Neutrophil (primary cell): ENCODE data around the gene RPS19.

Experiments
- H3K27ac ChIP-seq: fragments of 200-600 bp; sonication (generic); 2 replicates; pipeline ENCODE4 v1.5.1; 2016; ENCODE audit warnings: mild to moderate bottlenecking, moderate library complexity
- H3K27me3 ChIP-seq: fragments of 200-600 bp; sonication (generic); 2 replicates; pipeline ENCODE4 v1.6.0; 2016; ENCODE audit warnings: mild to moderate bottlenecking
- H3K36me3 ChIP-seq: fragments of 200-600 bp; sonication (generic); 2 replicates; pipeline ENCODE4 v1.5.1; 2017
- H3K4me1 ChIP-seq, 2 experiments: fragments of 200-600 bp in 1 of 2; sonication (generic) in 1 of 2; 1 replicate in 1 of 2; 2 replicates in 1 of 2; pipeline versions ENCODE4 v1.5.1 to v1.6.1; 2013 to 2016; ENCODE audit warnings: low read depth in 1 of 2, low read length in 1 of 2, mild to moderate bottlenecking in 1 of 2, moderate library complexity in 1 of 2; ENCODE audit not compliant: control insufficient read depth in 1 of 2, insufficient read depth in 1 of 2
- H3K4me3 ChIP-seq, 2 experiments: fragments of 200-600 bp in 1 of 2; sonication (generic) in 1 of 2; 1 replicate in 1 of 2; 2 replicates in 1 of 2; pipeline ENCODE4 v1.5.1; 2013 to 2016; ENCODE audit warnings: low read depth in 1 of 2, low read length in 1 of 2, mild to moderate bottlenecking in 1 of 2, moderate library complexity in 1 of 2
- H3K9me3 ChIP-seq: fragments of 200-600 bp; sonication (generic); 2 replicates; pipeline ENCODE4 v1.5.1; 2016
- CTCF ChIP-seq: fragments of 200-600 bp; sonication (generic); IDR thresholded peaks from 2 replicates; pipeline ENCODE4 v1.5.1; 2016; ENCODE audit warnings: antibody characterized with exemption

The RPS19 gene

GRCh38 chr19:41904118-41904870 lies 44.2 kb downstream of the RPS19 start:
- Histone ChIP-seq H3K9me3 (no peaks in the 10 kb centered on the region), H3K36me3 (peaks cover 100% of the 10 kb centered on the region), H3K4me1 (no peaks in the 10 kb centered on the region), H3K4me3 (no peak overlapping the region), H3K27ac (no peak overlapping the region), H3K27me3 (no peaks in the 10 kb centered on the region)
- no peak for TF ChIP-seq CTCF

GRCh38 chr19:41905273-41906002 lies 45.4 kb downstream of the RPS19 start:
- no peak for TF ChIP-seq CTCF
- H3K4me1 ChIP-seq = no peaks in the 10 kb centered on the region
- peaks cover under 1% of the 10 kb centered on the region for H3K27me3 ChIP-seq
- no peaks in the 10 kb centered on the region for H3K9me3 ChIP-seq
- H3K4me3 ChIP-seq = no peak overlapping the region
- H3K36me3 ChIP-seq = peaks cover 91% of the 10 kb centered on the region
- H3K27ac ChIP-seq = no peak overlapping the region

GRCh38 chr19:41906271-41906670 lies 46.2 kb downstream of the RPS19 start:
- TF ChIP-seq CTCF = no peak
- Histone ChIP-seq H3K36me3 (peaks cover 83% of the 10 kb centered on the region), H3K4me3 (no peak overlapping the region), H3K9me3 (no peaks in the 10 kb centered on the region), H3K27ac (no peak overlapping the region), H3K27me3 (peaks cover 9% of the 10 kb centered on the region), H3K4me1 (no peaks in the 10 kb centered on the region)

DNA sequence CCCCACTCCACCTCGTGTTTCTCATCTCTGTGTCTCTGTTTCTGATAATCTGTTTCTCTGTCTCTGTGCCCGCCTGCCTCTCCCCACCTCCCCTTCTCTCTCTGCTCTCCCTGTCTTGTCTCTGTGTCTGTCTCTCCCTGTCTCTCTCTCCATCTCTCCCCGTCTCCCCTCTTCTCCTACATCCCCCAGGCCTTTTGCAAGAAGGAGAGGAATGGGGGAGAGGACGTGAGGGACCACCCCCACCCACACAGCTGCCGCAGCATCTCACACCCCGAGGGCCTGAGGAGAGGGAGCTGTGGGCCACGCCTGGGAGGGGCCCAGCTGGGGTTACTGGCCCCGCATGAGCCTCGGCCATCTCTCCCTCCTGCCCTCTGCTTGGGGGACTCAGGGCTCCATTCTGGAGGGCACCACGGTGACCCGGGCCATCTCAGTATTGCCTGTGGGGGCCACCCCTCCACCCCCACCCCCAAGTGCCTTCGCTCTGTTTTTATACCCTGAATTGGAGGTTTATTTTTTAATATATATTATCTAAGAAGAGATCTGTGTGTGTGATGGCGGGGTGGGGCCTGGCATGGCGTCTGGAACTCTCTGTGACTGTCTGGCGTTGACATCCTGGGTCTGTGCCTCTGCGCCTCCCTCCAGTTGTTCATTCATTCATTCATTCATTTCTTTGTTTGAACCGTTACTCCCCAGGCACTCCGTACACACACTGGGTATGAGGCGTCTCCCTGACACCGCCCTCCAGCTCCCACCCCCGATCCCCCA lies 47.0 kb downstream of the RPS19 start:
- no peak overlapping the region for H3K27ac ChIP-seq
- TF ChIP-seq CTCF = no peak
- H3K27me3 ChIP-seq = peaks cover 17% of the 10 kb centered on the region
- H3K4me3 ChIP-seq = no peak overlapping the region
- H3K36me3 ChIP-seq = peaks cover 74% of the 10 kb centered on the region
- no peaks in the 10 kb centered on the region for H3K9me3 ChIP-seq
- H3K4me1 ChIP-seq = no peaks in the 10 kb centered on the region

DNA sequence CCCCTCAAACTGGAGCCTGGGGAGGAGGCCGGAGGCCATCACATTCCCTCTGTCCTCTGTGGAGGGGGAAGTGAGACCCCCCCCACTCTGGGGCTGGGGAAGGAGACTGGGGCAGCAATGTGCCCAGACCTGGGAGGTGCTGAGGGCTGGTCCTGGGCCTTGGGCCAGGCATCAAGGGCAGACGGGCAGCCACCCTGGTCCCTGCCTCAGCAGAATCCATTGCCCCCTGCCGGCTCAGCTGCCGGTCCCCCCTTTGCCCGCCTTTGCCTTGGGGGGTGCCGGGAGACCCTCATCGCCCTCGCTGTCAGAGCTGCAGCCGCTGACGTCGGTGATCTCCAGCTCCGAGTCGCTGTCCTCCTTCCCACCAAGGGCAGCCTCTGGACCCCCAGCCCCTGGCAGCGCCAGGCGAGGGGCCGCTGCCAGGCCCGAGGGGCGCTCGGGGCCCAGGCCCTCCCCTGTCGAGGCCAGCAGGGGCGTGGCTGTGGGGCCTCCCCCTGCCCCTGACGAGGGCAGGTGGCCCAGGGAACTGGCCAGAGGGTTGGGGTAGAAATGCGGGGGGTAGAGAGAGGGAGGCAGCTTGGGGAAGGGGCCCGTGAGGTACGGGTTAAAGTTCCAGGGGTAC lies 48.0 kb downstream of the RPS19 start:
- Histone ChIP-seq H3K4me3 (no peak overlapping the region), H3K27ac (no peak overlapping the region), H3K4me1 (no peaks in the 10 kb centered on the region), H3K9me3 (no peaks in the 10 kb centered on the region), H3K27me3 (peaks cover 27% of the 10 kb centered on the region), H3K36me3 (peaks cover 64% of the 10 kb centered on the region)
- no peak for TF ChIP-seq CTCF
